GM19455 (cell line): Measurements from ENCODE around the gene ZHX3.

Experiments used
- ATAC-seq: cut with Tn5 transposase; IDR thresholded peaks from one replicate; pipeline ENCODE4 v1.9.1; 2021; ENCODE audit not compliant: unreplicated experiment

The ZHX3 gene

DNA sequence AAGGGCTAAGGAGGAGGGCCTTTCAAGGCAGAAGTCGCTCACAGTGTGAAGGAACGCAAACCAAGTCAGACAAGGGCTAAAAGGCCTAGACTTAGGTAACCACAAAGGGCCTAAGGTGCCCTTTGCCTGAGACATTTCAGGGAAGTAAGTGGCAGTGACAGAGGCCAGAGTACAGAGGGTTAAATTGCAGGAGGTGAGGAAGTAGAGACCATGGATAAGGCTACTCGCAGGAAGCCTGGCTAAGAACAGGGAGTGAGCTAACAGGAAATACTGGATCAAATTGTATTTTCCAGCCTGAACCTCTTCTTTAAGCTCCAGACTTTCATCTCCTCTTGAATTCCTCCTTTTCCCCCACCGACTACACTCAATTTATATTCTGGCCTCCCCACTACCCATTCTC is 16.6 kb downstream of the ZHX3 start:
- no peak for ATAC-seq

DNA sequence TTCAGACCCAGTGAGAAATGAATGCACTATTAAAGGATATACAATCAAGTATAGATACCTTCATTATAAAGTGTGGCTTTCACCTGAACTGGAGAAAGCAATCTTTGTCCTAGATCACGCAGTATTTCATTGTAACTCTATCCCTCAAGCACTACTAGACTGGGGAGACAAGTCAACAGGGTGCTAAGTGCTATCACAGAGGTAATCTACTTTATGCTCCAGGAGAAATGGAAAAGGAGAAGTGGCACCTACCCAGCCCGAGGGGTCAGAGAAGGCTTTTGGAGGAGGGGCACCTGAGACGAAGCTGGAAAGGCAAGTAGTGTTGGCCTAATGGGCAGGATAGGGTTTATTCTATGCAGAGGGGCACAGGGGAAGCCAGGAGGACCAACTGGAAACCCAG is 17.1 kb downstream of the ZHX3 start:
- ATAC-seq, result no peak

DNA sequence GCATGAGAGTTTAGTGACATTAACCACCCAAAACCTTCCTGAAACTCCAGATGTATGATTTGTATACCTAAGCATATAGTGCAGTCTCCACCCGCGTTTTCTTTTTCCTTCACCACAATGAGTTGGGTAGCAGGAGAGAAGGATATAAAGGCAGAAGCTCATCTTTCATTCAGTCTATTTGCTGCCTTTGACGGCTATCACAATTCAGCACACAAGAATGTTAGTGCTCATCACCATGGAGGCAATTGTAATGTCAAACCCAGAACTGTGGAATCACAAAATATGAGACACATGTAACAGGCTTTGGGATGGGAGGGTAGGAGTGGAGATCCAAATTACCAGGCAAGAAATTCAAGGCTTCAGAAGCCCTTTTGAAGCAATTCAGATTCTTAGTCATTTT is 17.6 kb downstream of the ZHX3 start:
- ATAC-seq, result no peak

DNA sequence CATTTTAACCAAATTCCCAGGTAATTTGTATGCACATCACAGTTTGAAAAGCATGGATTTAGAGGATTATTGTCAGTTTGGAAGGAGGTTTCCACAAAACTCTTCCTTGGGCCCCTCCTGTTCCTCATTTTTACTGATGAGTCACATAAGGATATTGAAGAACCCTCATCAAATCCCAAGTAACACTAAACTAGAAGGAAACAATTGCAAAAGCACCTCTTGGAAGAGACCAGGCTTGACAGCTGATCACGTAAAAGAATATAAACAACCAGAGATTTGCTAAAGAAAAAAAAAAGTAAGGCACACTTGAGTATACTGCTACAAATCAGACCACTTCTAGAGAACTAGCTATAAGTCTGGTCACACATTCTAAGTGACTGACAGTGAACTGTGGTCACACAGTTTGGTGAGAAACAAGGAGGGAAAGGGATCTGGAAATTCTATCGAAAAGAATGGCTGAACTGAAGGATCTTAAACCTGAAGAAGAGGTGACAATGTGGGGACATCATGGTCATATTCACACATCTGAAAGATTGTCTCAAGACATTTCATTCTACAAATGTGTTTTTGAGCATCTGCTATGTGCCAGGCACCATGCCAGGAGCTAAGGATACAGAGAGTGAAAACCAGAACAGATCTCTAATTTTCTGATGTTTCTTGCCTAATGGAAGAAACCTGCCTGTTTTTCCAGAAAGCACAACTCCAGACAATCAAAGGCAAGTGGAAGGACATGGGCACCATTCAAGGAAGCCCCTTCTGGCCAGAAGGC is 24.1 kb downstream of the ZHX3 start:
- no peak for ATAC-seq

DNA sequence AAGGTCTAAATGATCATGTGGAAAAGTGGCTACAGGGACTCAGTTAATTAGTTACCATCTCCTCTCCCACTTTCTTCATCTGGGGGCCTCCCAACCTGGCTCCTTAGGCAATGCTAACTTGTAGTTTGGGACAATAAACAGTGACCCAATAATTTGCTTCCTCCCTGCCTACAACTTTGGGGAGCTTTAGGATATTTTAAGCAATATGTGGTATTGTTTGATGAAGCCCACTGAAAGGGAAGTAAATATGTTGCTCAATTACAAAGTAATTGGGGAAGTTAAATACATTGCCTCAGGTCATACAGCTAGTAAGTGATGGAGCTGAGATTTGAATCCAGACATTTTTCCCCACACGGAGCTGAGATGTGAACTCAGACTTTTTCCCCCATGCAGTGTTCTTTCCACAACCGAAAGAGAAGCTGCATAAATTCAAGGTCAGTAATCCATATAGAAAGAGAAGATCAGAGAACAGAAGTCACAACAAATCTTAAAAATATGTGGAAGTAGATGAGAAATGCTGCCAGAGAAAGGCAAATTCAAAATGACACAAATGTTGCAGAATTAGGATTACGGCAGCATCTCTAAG is 26.6 kb downstream of the ZHX3 start:
- no peak for ATAC-seq

DNA sequence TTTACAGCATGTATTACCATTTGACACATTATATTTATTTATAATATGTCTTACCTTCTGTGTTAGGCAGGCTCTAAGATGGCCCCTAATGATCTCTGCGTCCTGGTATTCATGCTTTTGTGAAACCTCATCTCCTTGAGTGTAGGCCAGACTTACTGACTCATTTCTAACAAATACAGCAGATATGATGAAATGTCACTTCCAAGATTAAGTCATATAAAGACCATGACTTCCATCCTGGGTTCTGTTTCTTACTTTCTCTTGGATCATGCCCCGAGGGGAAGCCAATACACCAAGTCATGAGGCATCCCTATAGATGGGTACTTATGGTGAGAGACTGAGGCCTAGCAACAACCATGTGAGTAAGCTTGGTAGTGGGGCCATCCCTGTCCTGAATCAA is 30.2 kb downstream of the ZHX3 start:
- no peak for ATAC-seq

DNA sequence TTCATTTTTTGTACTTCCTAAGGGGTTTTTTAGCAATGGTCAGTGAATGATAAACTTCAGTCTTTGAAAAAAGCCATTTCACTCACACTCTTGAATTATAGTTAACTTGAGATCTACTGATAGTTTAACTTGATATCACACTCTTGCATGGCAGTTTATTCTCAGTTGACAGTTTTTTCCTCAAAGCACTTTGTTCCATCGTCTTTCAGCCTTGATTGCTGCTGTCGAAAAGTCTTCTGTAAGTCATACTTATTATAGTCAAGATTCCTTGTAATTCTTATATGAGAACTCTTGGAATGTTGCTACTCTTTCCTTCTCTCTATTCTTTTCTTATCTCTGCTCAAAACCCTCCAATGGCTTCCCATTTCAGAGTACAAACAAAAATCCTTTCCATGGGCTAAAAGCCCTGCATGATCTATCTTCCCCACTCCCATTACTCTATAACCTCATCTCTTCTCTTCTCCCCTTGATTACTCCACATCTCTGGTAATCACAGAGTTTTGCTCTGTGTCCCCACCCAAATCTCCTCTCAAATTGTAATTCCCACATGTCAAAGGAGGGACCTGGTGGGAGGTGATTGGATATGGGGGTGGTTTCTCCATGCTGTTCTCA is 31.2 kb downstream of the ZHX3 start:
- no peak for ATAC-seq

DNA sequence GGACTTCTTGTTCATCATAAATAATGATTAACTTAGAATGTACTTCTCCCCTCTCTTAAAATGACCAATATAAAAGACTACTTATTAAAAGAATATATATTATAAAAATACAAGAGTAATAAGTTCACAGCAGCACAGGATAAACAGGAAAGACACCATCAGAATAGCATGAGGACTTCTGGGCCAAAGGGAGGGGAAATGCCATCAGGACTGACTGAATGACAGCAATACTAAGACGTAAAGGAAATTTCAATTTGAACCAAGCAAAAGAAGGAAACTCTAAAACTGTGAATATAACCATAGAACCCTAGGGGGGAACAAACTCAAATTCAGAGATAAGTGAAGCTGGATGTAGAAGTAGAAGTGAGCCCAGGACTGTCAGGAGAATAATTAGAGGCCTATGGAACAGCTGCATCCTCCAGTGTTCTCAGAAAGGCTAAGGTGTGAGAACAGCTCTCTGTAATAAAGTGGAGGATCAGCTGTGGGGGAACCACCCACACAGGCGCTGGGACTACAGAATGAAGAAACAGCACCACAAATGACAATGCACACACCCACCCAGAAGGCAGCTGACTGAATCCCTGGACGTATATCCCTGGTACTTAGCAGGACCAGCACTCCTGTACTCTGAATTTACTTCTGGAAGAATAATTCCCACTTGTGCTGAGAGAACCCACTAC is 37.8 kb downstream of the ZHX3 start:
- no peak for ATAC-seq

DNA sequence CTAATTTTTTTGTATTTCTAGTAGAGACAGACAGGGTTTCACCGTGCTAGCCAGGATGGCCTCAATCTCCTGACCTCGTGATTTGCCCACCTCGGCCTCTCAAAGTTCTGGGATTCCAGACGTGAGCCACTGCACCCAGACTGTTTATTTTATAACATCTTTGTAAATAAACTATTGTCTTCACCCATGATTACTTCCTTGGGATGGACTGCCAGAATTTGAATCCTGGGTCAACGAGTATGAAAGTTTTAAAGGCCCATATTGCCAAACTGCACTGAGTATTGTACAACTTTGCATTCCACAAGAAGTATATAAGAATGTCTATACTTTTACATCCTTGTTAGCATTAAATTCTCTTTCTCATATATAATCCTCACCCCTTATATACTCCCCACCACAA is 38.6 kb downstream of the ZHX3 start:
- ATAC-seq, result no peak

DNA sequence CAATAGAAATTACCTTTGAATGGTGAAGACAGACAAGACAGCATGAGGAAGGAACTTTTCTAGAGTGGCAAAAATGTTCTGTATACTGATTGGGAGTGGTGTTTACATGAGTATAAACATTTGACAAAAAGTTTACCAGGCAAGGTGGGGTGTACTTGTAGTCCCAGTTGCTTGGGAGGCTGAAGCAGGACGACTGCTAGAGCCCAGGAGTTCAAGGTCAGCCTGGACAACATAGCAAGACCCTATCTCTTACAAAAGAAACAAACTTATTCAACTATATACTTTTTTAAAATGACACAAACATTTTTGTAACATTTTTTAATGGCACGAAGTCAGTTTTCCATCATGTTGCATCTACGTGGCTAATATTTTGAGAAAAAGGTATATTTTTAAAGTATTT is 40.5 kb downstream of the ZHX3 start:
- no peak for ATAC-seq

DNA sequence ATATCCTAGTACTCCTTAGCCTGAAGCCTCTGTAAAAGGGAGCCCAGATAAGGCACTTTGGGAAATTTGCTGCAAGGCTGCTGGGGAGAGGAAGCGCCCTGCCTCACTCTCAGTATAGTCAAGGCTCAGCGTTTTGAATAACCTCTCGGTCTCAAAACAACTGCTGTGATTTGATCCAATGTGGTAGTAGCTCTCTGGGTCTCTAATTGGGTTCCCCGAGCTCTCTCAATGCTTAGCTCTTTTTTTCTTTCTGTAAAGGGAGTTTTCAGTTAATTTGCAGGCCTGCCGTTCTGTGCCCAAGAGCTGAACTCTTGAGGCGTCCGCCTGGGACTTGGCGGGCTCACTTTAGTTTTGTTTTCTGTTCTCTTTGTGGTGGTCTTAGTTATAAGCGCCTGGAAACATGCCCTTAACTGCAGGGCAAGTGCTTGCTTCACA is 41.2 kb downstream of the ZHX3 start:
- no peak for ATAC-seq

DNA sequence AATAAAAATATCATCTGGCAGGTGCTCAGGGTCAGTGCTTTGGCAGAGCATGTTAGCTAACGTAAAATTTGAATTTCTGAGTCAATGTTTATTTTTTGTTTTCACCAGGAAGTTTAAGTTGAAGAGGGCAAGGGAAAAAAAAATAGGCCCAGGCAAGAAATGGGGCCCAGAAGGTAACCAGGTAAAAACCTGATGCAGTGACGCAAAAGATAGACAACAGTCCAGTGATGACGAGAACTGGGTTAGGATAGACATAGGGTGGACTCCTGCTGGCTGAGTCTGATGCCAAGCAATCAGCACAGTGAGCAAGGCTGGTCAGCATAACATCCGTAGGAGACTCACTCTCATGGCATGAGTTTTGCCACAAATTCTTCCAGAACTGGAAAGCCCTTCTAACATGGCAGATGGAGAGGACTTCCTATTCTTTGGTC is 42.2 kb downstream of the ZHX3 start:
- no peak for ATAC-seq

DNA sequence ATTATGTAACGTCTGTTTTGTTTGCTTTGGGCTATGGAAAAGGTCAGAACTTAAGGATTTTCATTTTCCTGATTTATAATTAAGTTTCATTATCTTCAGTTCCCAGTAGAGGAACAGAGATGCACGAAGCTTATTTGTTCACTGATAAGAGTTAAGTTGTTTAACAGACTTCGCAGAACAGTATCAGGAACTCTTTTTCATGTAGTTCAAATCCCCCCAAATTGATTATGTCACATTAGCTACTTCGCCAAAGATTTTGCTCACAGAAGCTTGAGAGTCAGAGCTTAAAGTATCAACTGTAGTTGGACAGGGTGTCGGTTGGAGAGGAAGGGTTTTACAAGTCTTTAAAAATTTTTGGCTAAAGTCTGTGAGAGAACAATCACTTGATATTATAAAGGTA is 43.4 kb downstream of the ZHX3 start:
- ATAC-seq, result no peak

DNA sequence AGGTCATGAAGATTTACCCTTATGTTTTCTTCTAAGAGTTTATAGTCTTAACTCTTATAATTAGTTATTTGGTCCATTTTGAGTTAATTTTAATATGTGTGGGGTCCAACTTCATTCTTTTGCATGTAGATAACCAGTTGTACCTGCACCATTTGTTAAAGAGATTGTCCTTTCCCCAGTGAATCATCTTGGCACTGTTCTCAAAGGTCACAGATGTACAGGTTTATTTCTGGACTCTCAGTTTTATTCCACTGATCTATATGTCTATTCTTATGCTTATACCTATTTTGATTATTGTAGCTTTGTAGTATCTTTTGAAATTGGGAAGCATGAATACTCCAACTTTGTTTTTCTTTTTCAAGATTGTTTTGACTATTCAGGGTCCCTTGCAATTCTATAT is 44.1 kb downstream of the ZHX3 start:
- no peak for ATAC-seq

DNA sequence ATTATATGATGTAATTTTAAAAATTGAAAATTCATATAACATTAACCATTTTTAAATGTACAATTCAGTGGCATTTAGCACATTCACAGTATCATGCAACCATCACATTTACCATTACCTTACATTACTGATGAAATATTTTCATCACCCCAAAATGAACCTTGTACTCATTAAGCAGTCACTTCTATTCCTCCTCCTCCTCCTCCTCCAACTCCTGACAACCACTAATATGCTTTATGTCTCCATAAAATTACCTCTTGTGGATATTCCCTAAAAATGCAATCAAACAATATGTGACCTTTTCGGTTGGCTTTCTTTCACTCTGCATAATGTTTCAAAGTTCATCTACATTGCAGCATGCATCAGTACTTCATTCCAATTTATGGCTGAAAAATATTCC is 45.2 kb downstream of the ZHX3 start:
- ATAC-seq, result no peak

DNA sequence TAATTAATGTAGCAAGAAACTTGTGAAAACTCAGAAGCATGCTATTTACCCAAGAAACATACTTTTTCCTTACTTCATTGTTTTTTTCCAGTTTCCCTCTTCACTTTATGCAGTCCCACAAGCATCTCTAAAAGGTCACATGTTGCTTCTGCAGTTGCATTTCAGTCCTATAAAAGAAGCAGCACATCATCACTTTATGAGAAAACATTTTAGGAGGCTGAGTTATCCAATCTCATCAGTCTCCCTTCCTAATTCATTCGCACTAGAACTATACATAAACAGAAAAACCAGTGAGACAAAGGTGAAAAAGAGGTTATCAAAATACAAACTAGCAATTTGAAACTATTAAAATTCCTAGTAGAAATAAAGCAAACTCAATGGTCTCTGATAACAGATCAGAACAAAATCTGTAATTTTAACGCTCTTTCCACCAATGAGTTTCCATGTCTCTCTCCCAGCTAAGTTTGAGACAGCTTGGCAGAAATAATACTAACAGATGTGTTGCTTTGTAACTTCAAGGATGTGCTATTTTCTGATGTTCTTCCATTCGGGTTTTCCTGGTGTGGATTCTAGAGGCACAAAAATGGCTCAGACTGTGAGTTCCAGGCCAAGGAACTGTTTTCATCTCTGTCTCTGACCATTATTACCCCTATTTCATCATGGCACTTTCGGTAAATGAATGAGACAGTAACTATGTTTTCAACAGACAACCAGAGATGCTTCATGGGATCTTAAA is 48.4 kb downstream of the ZHX3 start:
- ATAC-seq, result no peak

DNA sequence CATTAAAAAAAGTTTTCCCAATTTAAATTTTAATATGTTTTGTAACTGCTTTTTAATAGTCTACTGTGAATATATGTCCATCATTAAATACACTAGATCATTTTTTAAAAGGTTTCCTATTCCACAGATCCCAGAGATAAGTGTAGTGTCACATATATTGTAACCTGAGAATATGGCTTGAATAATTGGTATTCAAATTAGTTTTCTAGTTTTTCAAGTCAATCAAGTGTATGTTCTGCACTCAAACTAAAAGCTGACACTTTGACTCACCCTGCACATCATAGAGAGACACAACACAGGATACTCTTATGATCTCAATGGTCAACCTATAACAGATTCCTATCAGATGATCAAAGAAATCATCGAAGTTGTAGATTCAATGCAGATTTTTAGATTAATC is 49.1 kb downstream of the ZHX3 start:
- no peak for ATAC-seq

DNA sequence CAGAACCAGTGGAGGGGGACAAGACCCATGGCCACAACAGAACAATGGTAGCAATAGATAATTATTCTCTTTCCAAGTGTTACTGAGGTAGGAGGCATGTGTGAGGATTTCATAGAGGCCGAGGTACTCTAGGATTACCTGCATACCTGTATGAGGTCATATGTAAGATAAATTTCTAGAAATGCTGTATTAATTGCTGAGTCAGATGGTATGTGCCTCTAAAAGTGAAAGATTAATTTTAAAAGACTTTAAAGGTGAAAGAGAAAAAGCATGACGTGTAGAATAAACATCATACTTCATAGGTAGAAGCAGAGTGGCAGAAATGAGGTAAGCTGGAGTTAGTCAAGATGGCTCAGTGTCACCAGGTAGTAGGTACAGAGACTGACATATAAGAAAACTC is 51.6 kb downstream of the ZHX3 start:
- ATAC-seq, result no peak

DNA sequence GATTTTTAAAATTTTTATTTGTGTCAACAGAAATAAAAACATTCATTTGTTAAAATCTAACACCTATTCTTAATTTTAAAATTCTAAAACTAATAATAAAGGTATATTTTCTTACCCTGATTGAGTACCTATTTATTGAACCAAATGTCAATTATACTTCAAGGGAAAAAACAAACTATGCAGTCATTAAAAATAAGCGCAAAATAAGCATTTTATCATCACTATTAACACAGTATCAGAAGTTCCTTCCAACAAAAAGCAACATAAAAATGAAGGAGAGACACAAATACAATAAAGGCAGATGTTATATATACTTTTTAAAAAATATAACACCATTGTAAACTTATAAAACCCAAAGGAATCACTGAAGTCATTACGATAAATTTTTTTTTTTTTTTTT is 52.7 kb downstream of the ZHX3 start:
- no peak for ATAC-seq

DNA sequence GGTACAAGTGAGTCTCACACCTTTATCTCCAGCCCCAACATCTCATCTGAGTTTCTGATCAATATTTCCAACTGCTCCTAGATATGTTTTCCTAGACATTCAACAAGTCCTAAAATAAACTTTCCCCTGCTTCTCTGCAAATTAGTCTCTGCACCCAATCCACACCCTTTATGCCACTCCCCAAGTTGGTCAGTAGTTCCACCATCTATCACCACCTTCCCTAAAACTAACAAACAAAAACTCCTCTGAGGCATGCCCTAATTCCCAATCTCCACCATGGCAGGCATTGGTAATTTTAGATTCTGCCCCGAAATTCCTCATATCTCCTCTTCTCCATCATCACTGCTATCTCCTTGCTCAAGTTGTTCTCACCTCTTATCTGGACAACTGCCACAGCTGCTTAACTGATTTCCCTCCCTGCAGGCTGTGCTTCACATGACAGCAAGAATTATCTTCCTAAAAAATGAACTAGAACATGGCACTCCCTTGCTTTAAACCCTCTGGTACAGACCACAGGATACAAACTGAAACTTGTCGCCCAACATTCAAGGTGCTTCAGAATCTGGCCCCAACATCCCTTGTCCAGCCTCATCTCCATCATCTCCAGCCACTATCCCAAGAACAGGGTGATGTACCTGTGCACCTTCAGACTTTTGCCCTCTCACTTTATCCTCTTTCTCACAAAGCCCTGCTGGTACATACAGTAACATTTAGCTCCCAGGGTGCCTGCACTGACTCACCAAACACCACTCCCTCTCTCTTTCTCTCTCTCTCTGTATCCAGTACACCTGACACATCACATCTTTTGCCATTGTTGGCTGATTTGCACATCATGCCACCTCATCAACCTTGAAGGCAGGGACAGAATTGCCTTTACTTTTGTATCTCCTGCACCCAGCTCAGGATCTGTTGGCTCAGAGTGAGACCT is 55.5 kb downstream of the ZHX3 start:
- ATAC-seq, result no peak
